Neural cell (in vitro differentiated cells): ENCODE results near the gene CROCC2.

Experiments
- CTCF ChIP-seq: fragments of 450-650 bp; IDR thresholded peaks from 2 replicates; pipeline ENCODE4 v1.5.1; 2014; ENCODE audit warnings: antibody characterized with exemption, mild to moderate bottlenecking, moderate library complexity; ENCODE audit not compliant: poor library complexity, severe bottlenecking
- EP300 ChIP-seq: fragments of 450-650 bp; conservative IDR thresholded peaks from 2 replicates; pipeline ENCODE4 v1.6.1; 2014; ENCODE audit warnings: antibody characterized with exemption, mild to moderate bottlenecking, moderate library complexity; ENCODE audit not compliant: poor library complexity, severe bottlenecking
- EZH2 ChIP-seq: fragments of 200-600, 300-800 bp; shearing (Covaris generic), sonication (generic); IDR thresholded peaks from 2 replicates; pipeline ENCODE4 v1.6.1; 2014; ENCODE audit warnings: antibody characterized with exemption, low read length, borderline replicate concordance, mild to moderate bottlenecking; ENCODE audit not compliant: insufficient read depth, poor library complexity, severe bottlenecking
- POLR2AphosphoS5 ChIP-seq: IDR thresholded peaks from 2 replicates; pipeline ENCODE4 v1.6.1; 2012
- RAD21 ChIP-seq: fragments of 450-650 bp; conservative IDR thresholded peaks from 2 replicates; pipeline ENCODE4 v1.6.1; 2014; ENCODE audit warnings: antibody characterized with exemption, mild to moderate bottlenecking, moderate library complexity
- REST ChIP-seq: IDR thresholded peaks from 2 replicates; pipeline ENCODE4 v1.6.1; 2012; ENCODE audit warnings: borderline replicate concordance
- SMC3 ChIP-seq: fragments of 450-650 bp; conservative IDR thresholded peaks from 2 replicates; pipeline ENCODE4 v1.6.1; 2014; ENCODE audit warnings: antibody characterized with exemption, mild to moderate bottlenecking, moderate library complexity; ENCODE audit not compliant: poor library complexity
- TAF1 ChIP-seq: IDR thresholded peaks from 2 replicates; pipeline ENCODE4 v1.6.1; 2012; ENCODE audit warnings: low read depth

- TF ChIP-seq CTCF (no peak), EP300 (no peak), POLR2AphosphoS5 (no peak), REST (no peak), RAD21 (no peak), SMC3 (no peak), EZH2 (no peak), TAF1 (no peak)
Measured at GRCh38 chr2:240990266-240990529, 84.1 kb downstream of the CROCC2 start.
